ENCODE data around the gene CRADD.
"Not testable (repeated sequence)": the region's sequence is repeated elsewhere in the genome, so short reads cannot be mapped to it uniquely, and the experiment has no call there.

CRADD gene

DNA sequence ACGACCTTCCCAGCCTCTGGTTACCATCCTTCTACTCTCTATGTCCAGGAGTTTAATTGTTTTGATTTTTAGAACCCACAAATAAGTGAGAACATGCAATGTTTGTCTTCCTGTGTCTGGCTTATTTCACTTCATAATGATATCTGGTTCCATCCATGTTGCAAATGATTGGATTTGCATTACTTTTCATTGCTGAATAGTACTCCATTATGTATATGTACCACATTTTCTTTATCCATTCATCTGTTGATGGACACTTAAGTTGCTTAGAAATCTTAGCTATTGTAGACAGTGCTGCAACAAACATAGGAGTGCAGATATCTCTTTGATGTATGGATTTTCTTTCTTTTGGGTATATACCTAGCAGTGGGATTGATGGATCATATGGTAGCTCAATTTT lies 194.4 kb downstream of the CRADD start:
- DNase-seq (ENCODE audit: low read depth), result not testable (repeated sequence)

- DNase-seq (ENCODE audit: low read depth), result no peak
Observed at GRCh38 chr12:93873561-93873960, 196.4 kb downstream of the CRADD start.

DNA sequence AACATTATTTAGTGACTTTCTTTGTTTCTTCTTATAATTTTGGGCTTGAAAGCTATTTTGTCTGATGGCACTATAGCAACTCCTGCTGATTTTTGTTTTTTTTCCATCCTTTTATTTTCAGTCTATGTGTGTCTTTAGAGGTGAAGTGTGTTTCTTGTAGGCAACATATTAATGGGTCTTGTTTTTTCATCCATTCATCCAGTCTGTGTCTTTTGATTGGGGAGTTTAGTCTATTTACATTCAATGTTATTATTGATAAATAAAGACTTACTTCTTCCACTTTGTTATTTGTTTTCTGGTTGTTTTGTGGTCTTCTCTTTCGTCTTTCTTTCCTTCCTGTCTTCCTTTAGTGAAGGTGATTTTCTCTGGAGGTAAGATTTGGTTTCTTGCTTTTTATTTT lies 198.0 kb downstream of the CRADD start:
- DNase-seq (ENCODE audit: low read depth), result no peak

GRCh38 chr12:93876360-93876759 lies 199.2 kb downstream of the CRADD start:
- no peak for DNase-seq (ENCODE audit: low read depth)

GRCh38 chr12:93877446-93877845 lies 200.3 kb downstream of the CRADD start:
- no peak for DNase-seq (ENCODE audit: low read depth)

DNA sequence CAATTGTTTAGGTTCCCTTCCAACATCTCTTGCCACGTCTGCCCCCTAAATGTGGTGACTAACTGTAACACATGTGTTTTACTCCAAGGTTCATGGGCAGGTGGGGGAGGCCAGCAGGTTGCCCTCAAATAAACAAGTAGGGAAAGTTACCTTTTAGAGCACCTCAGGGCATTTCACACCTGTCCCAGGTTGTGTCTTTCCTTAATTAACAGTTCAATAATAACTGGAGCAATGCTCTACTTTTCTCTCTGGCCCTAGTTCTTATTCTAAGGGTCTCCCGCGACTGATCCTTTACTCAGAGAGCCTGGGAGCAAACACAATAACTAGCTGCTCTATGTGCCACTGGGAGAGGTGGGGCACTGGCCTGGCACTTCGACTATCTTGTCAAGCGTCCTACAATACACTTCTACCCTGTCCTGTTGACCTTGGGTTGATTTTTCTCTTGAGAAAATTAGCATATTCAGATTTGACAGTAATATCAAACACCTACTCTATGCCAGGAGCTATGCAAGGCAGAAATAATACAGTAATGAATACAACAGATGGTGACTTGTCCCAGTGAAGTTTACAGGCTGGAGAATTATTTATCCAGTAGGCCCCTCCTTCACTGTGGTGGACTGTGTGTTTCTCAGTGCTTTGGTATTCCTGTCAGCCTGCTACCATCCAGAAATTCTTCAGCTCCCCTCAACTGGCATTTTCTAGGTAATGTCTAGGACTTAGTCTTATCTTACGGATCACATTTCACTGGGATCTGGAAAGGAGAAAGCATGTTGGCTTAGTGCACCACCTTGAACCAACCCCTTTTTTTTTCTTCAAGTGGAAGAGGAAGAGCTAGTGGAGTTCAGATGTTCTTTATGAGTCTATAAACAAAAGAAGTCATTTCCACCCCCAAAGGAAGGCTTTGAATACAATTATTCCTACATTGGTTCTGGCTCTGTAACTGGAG lies 202.6 kb downstream of the CRADD start:
- DNase-seq (ENCODE audit: low read depth), result peak; percentile 67

- DNase-seq (ENCODE audit: low read depth), result no peak
Observed at GRCh38 chr12:93880853-93881522, 203.8 kb downstream of the CRADD start.

DNA sequence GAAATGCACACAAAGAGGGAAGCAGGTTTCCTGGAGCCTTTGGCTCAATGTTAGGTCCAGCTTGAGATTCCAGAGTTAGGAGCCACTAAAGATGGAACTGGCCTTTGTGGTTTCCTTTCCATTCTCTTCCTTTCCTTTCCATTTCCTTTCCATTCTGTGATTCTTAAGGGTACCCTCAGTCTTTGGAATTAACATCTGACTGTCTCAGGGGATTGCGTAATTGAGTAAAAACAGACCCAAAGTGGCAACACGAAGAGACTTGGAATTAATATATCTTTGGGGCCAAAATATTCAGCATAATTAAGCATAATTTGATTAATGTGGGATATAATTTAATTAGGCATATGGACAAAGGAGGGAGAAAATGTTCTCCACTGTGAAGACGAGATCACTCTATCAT lies 205.6 kb downstream of the CRADD start:
- no peak for DNase-seq (ENCODE audit: low read depth)

- DNase-seq (ENCODE audit: low read depth), result peak; percentile 89
Observed at GRCh38 chr12:93883436-93884154, 206.4 kb downstream of the CRADD start.

DNA sequence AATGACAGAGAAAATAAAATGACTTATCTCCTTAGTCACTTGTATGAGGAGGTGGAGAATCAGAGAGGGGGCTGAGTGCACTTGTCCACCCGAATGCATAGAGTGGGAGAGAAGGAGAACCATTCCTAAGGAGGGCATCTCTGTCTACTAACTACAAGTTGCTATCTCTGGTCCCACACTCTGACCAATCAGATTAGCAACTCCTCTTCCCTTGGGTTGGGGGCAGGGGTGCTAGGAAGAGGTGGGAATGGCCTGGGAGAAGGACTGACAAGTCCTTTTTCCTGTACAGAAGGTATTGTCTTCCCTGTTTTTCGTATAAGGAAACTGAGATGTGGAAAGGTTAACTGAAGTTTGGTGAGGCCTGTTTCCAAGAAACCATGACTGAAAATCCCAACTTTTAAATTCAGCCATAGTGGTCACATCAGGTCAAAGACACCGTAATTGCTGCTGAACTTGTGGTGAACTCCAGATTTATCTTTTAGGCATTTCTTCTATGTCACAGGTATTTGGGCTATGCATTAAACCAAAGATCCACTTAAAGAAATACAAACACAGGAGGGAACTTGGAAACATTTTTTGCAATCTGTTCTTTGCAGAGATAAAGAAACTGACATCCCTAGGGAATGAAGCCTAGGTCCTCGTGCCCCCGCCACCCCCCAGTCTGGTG lies 207.8 kb downstream of the CRADD start:
- peak; percentile 35 for DNase-seq (ENCODE audit: low read depth)

GRCh38 chr12:93885973-93886532 lies 208.9 kb downstream of the CRADD start:
- DNase-seq (ENCODE audit: low read depth), result not testable (repeated sequence)

DNA sequence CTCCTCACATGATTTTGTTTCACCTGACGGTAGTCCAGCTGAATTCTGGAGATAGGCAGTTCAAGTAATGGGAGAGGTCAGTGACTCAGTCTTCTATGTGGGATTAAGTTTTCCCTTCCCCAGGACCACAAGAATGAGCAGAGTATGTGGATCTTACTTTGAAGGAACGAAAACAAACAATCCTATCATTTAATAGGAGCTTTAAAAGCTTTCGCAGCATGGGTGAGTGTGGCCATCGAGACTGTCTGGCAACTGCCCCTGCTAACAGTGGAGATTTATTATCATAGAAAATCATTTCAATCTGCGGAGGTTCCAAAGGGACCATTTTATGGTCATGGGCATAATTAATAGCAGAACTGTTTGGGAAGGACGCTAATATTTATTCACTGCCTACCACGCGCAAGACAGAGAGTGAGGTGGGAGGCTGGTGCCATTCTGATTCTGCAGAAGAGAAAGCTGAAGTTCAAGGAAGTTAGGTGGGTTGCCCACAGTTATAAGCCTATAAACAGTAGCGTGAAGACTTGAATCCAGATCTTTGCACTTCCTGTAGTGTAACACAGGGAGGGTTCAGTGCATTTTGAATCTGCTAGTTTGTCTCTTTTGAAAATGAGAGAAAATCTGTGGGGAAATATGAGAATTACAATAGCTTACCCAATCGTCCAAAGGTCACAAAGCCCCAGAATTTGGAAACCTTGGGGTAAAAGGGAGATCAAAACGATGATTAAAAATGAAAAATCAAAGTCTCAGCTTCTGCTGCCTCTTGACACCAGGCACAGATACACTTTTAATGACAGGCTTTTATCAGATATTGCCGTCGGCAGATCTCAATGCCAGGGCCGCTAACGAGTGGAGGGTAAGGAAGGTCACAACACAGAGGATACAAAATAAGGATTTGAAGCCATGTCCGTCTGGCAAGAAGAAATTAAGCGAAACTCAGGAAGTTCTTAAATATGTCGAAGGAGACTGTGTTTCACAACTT lies 209.6 kb downstream of the CRADD start:
- peak; percentile 65 for DNase-seq (ENCODE audit: low read depth)

GRCh38 chr12:93888964-93889363 lies 211.8 kb downstream of the CRADD start:
- no peak for DNase-seq (ENCODE audit: low read depth)

- no peak for DNase-seq (ENCODE audit: low read depth)
Observed at GRCh38 chr12:93889516-93890212, 212.5 kb downstream of the CRADD start.

- DNase-seq (ENCODE audit: low read depth), result no peak
Observed at GRCh38 chr12:93892423-93893268, 215.5 kb downstream of the CRADD start.

DNA sequence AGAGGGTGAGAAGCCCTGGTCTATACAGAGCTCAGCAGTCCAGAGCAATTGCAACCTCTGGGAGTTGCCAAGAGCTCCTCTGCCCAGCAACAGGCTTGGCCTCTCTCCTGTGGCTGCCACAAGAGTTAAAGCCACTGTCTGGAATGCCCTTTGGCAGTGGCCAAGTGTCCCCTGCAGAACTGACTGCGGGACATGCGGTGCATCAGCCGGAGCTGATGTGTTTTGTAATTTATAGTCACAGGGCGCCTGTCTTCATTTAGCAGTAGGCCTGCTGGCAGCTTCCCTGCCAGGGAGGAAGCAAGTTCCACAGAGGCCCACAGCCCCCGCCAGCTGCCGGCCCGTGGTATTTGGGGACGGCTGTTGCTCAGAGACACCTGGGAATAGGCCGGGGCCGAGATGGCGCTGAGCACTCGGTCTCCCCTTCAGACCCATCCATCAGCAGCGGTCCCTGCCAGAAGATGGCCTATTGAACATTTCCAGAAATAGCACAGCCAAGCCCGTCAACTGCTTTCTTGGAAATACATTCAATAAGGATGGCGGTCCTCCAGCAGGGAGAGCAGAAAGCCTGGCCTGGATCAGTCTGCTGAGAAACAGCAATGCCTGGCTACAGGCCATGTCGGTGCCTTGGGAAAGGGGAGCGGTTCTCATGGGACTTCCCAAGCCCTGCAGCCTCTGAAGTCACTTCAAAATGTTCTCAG lies 217.4 kb downstream of the CRADD start:
- no peak for DNase-seq (ENCODE audit: low read depth)

- DNase-seq (ENCODE audit: low read depth), result peak; percentile 21
Observed at GRCh38 chr12:93895089-93895445, 217.9 kb downstream of the CRADD start.

DNA sequence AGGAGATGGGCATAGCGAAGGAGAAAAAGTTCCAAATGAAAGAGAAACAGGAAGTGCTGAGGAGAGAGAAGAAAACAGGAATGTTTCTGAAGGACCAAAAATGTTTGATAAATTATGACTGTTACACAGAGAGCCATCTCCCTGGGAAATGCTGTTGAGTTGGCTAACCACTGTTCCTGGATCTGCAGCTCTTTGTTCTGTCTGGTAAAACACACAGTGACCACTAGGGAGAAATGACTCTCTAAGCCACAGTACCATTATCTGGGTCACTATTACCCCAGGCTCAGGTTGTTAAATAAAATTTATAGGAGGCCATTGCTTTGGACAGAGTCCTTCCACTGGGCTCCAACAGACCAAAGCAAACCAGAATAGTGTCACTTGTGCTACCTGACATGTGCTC lies 219.3 kb downstream of the CRADD start:
- DNase-seq (ENCODE audit: low read depth), result peak; percentile 20

Measured in ELR (cell line).